HUES6 (cell line): ENCODE measurements around the gene ARHGAP20.

ENCODE experiments used
- H3K27ac ChIP-seq: 2 replicates; pipeline ENCODE4 v1.7.0; 2013; ENCODE audit warnings: low read depth, mild to moderate bottlenecking, low read length, inconsistent platforms
- H3K27me3 ChIP-seq: 2 replicates; pipeline ENCODE4 v1.6.1; 2013; ENCODE audit warnings: low read length; ENCODE audit not compliant: control insufficient read depth, insufficient read depth
- H3K36me3 ChIP-seq: 2 replicates; pipeline ENCODE4 v1.6.1; 2013; ENCODE audit warnings: low read length; ENCODE audit not compliant: control insufficient read depth, insufficient read depth
- H3K4me1 ChIP-seq: 2 replicates; pipeline ENCODE4 v1.6.1; 2013; ENCODE audit warnings: low read length; ENCODE audit not compliant: control insufficient read depth, insufficient read depth
- H3K4me3 ChIP-seq: 2 replicates; pipeline ENCODE4 v1.5.1; 2013; ENCODE audit warnings: low read depth, low read length
- H3K9ac ChIP-seq: one replicate; pipeline ENCODE4 v1.6.1; 2013; ENCODE audit warnings: mild to moderate bottlenecking, low read length
- H3K9me3 ChIP-seq: 2 replicates; pipeline ENCODE4 v1.6.1; 2013; ENCODE audit warnings: low read depth, low read length; ENCODE audit not compliant: control insufficient read depth, insufficient read depth

Gene ARHGAP20

DNA sequence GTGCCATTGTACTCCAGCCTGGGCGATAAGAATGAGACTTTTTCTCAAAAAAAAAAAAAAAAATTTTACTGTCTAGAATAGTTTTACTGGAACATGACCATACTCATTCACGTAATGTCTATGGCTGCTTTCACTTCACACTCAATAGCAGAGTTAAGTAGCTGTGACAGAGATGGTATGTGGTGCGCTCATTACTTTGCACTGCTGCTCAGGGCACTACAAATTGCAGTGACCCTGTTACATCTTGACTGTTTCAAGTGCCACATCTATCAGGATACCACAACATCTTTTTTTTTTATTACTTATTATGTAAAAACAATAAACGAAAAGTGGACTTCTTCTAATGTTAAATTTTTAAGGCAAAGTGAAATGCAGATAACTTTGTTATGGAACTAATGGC lies 110.3 kb downstream of the ARHGAP20 start:
- Histone ChIP-seq H3K36me3 (no peaks in the 10 kb centered on the region), H3K9ac (no peak overlapping the region), H3K9me3 (peaks cover 19% of the 10 kb centered on the region), H3K27me3 (no peaks in the 10 kb centered on the region), H3K27ac (no peak overlapping the region), H3K4me1 (no peaks in the 10 kb centered on the region), H3K4me3 (no peak overlapping the region)

DNA sequence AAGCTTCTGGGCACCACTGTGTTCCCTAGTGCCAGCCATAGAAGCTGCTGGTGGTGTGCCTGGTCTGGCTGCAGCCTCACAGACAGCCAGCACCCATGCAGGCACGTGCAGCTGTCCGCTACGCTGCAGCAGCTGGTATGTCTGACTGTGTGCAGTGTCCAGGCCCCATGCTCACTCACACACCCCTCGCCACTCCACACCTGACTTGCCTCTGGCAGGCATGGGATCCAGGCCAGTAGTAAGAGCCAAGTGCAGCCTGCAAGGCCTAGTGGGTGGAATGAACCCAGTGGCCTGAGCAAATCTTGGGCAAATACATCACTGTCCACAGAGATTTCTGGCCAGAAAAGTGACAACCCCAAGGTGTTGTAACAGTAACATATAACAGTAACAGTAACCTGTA lies 111.9 kb downstream of the ARHGAP20 start:
- Histone ChIP-seq H3K9me3 (peaks cover 19% of the 10 kb centered on the region), H3K27me3 (no peaks in the 10 kb centered on the region), H3K4me1 (no peaks in the 10 kb centered on the region), H3K9ac (no peak overlapping the region), H3K36me3 (no peaks in the 10 kb centered on the region), H3K4me3 (no peak overlapping the region), H3K27ac (no peak overlapping the region)

DNA sequence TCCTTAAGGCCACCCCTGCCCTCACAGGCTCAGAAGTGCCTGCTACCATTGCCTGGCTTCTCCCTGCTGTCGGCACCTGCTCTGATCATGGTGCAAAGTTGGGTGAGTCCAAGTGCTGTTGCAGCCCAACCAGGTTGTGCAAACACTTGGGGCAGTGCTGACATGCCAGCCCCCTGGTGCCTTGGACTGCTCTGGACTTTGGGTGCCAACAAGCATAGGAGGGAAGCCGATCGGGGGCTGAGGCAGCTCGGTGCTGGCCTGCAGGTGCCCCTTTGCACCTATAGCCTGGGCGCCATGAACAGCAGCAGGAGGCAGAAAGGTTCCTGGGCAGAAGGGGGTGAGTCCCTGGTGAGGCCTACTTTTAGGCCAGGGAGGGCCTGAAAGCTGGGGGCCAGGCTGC lies 113.0 kb downstream of the ARHGAP20 start:
- Histone ChIP-seq H3K4me3 (no peak overlapping the region), H3K9me3 (peaks cover 19% of the 10 kb centered on the region), H3K4me1 (no peaks in the 10 kb centered on the region), H3K27ac (no peak overlapping the region), H3K9ac (no peak overlapping the region), H3K27me3 (no peaks in the 10 kb centered on the region), H3K36me3 (no peaks in the 10 kb centered on the region)

DNA sequence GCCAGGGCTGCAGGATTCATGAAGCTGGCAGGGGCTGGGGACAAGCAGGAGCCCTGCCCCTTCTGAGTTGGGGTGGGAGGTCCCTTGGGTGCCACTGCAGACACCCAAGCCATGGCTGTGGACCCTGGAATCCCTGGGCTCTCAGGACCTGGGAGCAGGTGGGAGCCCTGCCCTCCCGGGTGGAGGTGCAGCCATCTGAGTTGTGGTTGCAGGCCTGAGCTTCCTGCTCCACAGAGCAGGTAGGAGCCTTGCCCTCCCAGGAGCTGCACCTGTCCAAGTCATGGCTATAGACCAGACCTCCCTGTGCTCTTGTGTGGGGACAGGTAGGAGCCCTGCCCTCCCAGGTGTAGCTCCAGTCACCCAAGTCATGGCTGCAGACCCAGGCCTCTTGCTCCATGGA lies 113.5 kb downstream of the ARHGAP20 start:
- Histone ChIP-seq H3K9me3 (peaks cover 19% of the 10 kb centered on the region), H3K27ac (no peak overlapping the region), H3K4me1 (no peaks in the 10 kb centered on the region), H3K4me3 (no peak overlapping the region), H3K9ac (no peak overlapping the region), H3K36me3 (no peaks in the 10 kb centered on the region), H3K27me3 (no peaks in the 10 kb centered on the region)

DNA sequence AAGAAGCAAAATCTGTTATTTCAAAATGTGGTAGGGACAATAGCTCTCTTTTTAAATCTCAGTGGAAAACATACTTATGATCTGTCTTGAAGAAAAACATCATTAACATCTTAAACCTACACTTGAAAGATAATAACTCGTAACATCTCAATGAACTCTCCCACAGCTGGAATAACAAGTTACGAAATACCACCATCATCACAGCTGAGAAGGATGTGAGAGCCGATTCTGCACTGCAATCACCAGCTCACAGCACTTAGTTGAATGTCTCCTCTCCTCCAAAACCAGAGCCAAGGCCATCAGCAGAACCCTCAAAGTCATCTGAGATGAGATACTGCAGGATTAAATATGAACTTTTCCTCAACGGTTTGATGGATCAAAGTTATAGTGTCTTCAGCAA lies 124.3 kb downstream of the ARHGAP20 start:
- no peaks in the 10 kb centered on the region for H3K4me1 ChIP-seq
- H3K36me3 ChIP-seq, result no peaks in the 10 kb centered on the region
- H3K4me3 ChIP-seq, result no peak overlapping the region
- H3K27ac ChIP-seq, result no peak overlapping the region
- no peaks in the 10 kb centered on the region for H3K27me3 ChIP-seq
- H3K9me3 ChIP-seq, result no peaks in the 10 kb centered on the region
- H3K9ac ChIP-seq, result no peak overlapping the region

DNA sequence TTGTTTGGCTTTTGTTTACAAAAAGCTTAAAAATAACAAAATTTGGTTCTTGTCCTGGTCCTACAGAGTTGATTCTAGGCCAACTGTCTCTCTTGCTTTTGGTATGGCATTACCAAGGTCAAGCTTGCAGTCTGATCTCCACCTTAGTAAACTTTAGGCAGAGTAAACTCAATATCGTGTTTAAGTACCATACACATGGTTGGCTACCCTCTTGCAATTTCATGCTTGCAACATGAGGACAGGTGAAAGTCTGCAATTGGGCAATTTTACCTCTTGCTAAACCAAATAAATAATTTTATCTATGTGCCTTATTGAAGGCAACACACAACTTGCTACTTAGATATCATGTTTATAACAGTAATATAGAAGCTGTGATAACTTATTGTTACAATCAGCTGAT lies 125.1 kb downstream of the ARHGAP20 start:
- Histone ChIP-seq H3K36me3 (no peaks in the 10 kb centered on the region), H3K4me3 (no peak overlapping the region), H3K4me1 (no peaks in the 10 kb centered on the region), H3K27me3 (no peaks in the 10 kb centered on the region), H3K9me3 (no peaks in the 10 kb centered on the region), H3K9ac (no peak overlapping the region), H3K27ac (no peak overlapping the region)

DNA sequence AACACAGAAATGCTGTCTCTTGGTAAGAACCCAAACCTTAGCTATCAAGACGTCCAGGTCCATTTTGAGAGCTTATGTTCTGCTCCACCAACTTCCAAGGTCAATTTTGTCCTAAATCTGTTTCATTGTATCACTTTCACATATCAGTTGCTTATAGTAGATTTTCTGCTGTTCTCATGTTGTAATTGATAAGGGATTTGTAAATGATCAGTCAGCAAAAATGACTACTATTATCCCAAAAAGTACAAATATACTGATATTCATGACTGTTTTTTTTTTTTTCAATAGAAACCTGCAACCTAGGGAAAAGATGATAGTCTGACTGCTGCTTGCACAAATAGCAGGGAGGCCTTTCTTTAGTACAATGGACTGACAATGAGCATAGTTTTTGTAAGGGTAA lies 128.1 kb downstream of the ARHGAP20 start:
- Histone ChIP-seq H3K4me3 (no peak overlapping the region), H3K36me3 (no peaks in the 10 kb centered on the region), H3K9ac (no peak overlapping the region), H3K9me3 (no peaks in the 10 kb centered on the region), H3K27me3 (no peaks in the 10 kb centered on the region), H3K4me1 (no peaks in the 10 kb centered on the region), H3K27ac (no peak overlapping the region)

DNA sequence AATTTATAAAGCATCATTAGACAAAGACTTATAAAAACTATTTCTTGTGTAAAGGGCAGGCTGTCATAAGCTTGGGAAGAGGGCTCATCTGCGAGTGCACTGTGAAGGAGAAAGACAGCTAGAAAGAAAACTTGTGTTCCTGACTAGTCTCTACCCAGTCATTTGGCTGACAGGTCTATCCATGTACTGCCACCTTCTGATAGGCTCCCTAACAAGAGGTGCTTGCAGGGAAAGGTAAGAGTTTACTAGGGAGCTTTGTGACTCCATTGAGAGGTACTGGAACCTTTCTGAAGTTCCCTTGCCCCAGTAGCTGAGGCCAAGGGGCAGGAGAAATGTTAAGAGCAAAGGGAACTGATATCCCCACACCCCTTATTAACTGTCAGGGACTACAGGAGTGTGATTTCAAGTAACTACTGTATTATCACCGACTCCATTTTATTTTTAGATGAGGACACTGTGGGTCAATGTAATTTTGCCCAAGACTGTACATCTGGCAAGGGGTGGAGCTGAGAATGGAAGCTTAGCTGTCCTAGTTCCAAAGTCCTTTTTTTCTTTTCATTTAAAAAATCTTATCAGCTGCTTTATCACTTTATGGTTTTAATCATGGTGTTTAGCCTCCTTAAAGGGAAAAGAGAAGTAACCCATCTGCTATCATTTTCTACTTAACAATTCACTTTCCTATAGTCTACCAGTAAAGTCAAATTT lies 129.4 kb downstream of the ARHGAP20 start:
- H3K36me3 ChIP-seq, result no peaks in the 10 kb centered on the region
- no peaks in the 10 kb centered on the region for H3K27me3 ChIP-seq
- no peaks in the 10 kb centered on the region for H3K9me3 ChIP-seq
- H3K4me1 ChIP-seq, result no peaks in the 10 kb centered on the region
- H3K4me3 ChIP-seq, result no peak overlapping the region
- H3K9ac ChIP-seq, result no peak overlapping the region
- H3K27ac ChIP-seq, result no peak overlapping the region

DNA sequence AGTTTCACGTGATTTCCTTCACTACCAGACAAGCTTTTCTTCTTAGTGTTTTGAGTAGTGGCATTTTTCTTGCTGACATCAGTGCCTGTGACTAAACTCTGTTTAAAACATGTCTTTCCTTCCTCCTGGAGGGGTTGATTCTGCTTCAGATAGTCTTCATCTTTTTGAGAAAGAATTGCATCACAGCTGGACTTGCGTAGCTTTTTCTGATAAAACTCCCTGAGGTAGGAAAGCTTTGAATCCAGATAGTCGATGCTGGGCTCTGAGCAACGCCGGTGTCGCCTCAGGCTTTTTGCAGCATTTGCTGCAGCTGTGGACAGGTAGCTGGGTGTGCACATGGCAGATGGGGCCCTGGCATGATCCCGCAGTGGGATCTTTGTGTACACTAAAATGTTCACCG lies 131.7 kb downstream of the ARHGAP20 start:
- Histone ChIP-seq H3K9me3 (no peaks in the 10 kb centered on the region), H3K27ac (no peak overlapping the region), H3K4me1 (no peaks in the 10 kb centered on the region), H3K27me3 (no peaks in the 10 kb centered on the region), H3K9ac (no peak overlapping the region), H3K4me3 (no peak overlapping the region), H3K36me3 (no peaks in the 10 kb centered on the region)

DNA sequence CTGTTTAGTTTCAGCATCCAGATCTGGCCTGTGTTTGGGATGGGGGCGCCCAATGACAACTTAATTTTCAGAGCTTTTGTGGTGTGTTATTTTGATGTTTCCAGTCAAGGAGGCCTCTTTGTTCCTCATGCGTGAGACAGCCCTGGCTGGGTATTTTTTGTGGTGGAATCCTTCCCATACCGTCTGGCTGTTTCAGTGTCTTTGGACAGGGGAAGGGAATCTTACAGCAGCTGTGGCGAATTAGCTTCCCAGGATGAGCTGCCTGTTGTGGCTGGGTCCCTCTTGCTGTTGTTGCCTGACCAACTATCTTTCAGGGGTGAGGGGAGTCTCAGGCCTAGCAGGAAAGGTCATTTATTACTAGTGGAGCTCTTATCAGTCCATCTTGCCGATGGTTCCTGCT lies 138.8 kb downstream of the ARHGAP20 start:
- Histone ChIP-seq H3K36me3 (no peaks in the 10 kb centered on the region), H3K4me3 (no peak overlapping the region), H3K27ac (no peak overlapping the region), H3K9ac (no peak overlapping the region), H3K9me3 (no peaks in the 10 kb centered on the region), H3K27me3 (no peaks in the 10 kb centered on the region), H3K4me1 (no peaks in the 10 kb centered on the region)

DNA sequence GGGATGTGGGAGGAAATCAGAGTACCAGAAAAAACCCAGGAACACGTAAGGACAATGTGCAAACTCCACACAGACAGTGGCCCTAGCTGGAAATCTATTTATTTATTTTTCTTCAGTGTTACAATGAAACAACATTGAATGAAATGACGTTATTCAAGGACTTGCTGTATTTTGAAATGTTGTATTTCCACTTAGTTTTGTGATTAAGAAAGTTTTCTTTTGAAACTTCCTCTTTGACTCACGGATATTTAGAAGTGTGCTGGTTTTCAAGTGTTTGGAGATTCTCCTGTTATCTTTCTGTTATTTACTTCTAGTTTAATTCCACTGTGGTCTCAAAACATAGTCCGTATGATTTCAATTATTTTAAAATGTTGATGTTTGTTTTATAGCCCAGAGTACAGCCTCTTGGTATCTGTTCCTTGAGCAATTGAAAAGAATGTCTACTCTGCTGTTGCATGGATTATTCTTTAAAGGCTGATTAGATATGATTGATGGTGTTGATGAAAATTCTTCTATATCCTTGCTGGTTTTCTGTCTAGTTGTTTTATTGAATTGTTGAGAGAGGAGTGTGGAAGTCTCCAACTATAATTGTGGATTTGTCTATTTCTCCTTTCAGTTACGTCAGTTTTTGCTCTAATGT lies 141.0 kb downstream of the ARHGAP20 start:
- no peaks in the 10 kb centered on the region for H3K36me3 ChIP-seq
- no peak overlapping the region for H3K4me3 ChIP-seq
- no peaks in the 10 kb centered on the region for H3K27me3 ChIP-seq
- H3K9me3 ChIP-seq, result no peaks in the 10 kb centered on the region
- H3K9ac ChIP-seq, result no peak overlapping the region
- no peaks in the 10 kb centered on the region for H3K4me1 ChIP-seq
- no peak overlapping the region for H3K27ac ChIP-seq
